ENCODE data around the gene ADCY1. TPM values are rescaled to one million over a fixed set of nuclear protein-coding genes. Genes with fewer than 3 reads are reported as not detected.

Gene ADCY1
- total and polyA plus RNA-seq, 2 donors (not counting 1 experiment from before 2014, with no cell fraction given): 0.23 to 2.5 TPM

DNA sequence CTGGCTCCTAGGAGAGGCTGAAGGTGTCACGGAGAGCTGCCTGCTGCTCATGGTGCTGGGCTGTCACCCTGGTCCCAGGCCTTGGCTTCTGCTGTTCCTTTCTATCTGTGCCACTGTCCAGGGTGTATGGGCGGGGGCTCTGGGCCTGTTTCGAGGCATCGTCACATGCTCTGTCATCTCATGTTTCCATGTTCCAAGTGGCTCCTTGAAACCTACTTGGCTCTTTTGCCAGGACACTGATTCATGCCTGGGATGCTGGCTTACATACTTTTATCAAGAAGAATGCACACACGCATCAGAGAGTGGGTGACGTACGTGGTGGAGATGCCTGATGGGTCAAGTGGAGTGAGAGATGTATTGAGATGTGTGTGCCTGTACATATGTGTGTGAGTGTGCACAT is 50.9 kb downstream of the ADCY1 start:
- Histone ChIP-seq H2AFZ (ENCODE audit: low read length) (no peak overlapping the region), H3K27ac (ENCODE audit: insufficient read depth, low read length) (no peak overlapping the region), H3K9ac (ENCODE audit: insufficient read depth, low read length) (no peak overlapping the region), H3K79me2 (ENCODE audit: control insufficient read depth, insufficient read depth, low read length) (no peaks in the 10 kb centered on the region), H4K20me1 (ENCODE audit: control insufficient read depth, extremely low read depth, insufficient read depth, low read length) (no peaks in the 10 kb centered on the region), H3K27me3 (ENCODE audit: control insufficient read depth, insufficient read depth, low read length) (no peaks in the 10 kb centered on the region), H3K4me1 (ENCODE audit: control insufficient read depth, extremely low read depth, insufficient read depth, low read length) (no peaks in the 10 kb centered on the region), H3K36me3 (ENCODE audit: control insufficient read depth, insufficient read depth, low read length) (no peaks in the 10 kb centered on the region), H3K4me2 (ENCODE audit: extremely low read depth, insufficient read depth, low read length) (no peak overlapping the region), H3K4me3 (replicated peaks in 1 of 4; ENCODE audit: control extremely low read depth in 1 of 4, insufficient read depth in 1 of 4, low read depth in 3 of 4, low read length in 4 of 4) (no peak overlapping the region), H3K9me3 (ENCODE audit: control insufficient read depth, insufficient read depth, low read depth, low read length) (no peaks in the 10 kb centered on the region)
- TF ChIP-seq EZH2 (IDR thresholded peaks at IDR 0.05; ENCODE audit: low read length, missing control alignments): no peak
- TF ChIP-seq, protein P1, sequence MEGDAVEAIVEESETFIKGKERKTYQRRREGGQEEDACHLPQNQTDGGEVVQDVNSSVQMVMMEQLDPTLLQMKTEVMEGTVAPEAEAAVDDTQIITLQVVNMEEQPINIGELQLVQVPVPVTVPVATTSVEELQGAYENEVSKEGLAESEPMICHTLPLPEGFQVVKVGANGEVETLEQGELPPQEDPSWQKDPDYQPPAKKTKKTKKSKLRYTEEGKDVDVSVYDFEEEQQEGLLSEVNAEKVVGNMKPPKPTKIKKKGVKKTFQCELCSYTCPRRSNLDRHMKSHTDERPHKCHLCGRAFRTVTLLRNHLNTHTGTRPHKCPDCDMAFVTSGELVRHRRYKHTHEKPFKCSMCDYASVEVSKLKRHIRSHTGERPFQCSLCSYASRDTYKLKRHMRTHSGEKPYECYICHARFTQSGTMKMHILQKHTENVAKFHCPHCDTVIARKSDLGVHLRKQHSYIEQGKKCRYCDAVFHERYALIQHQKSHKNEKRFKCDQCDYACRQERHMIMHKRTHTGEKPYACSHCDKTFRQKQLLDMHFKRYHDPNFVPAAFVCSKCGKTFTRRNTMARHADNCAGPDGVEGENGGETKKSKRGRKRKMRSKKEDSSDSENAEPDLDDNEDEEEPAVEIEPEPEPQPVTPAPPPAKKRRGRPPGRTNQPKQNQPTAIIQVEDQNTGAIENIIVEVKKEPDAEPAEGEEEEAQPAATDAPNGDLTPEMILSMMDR (conservative IDR thresholded peaks at IDR 0.05 in 1 of 2, IDR thresholded peaks at IDR 0.05 in 1 of 2; ENCODE audit: low read depth in 1 of 2, low read length in 2 of 2): no peak
- DNase-seq (ENCODE audit: low read depth in 2 of 2): peak in 1 of 2 donors; percentile 7

DNA sequence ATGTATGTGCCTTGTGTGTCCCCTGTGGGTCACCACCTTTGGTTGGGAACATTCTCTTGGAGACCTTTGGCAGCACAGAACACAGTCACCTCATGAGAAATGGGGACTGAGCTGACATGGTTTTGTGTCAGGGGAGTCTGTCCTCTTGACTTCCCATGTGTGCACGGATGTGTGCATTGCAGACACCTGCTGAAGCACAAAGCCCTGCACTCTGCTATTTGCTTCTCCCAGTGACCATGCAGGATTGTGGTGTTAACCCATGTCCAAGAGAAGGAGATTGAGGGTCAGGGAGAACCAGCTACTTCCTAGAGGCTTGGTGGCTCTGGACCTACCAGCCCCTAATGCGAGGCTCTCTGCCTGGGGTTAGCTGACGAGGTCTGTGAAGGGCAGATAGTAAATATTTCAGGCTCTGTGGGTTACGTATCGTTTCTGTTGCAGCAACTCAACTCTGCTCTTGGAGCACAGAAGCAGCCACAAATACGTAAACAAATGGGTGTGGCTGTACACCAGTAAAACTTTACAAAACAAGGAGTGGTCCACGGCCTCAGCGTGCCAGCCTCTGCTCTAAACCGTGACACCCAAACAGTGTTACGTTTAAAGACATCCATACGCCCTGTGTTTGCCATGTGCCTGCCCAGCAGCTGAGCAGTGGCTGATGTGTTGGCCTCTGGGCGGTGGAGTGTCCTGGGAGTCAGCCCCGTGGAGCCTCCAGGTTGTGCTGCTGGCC is 51.7 kb downstream of the ADCY1 start:
- no peak for TF ChIP-seq EZH2 (IDR thresholded peaks at IDR 0.05; ENCODE audit: low read length, missing control alignments)
- TF ChIP-seq, protein P1 (conservative IDR thresholded peaks at IDR 0.05 in 1 of 2, IDR thresholded peaks at IDR 0.05 in 1 of 2; ENCODE audit: low read depth in 1 of 2, low read length in 2 of 2): no peak
- Histone ChIP-seq H3K27me3 (ENCODE audit: control insufficient read depth, insufficient read depth, low read length) (no peaks in the 10 kb centered on the region), H3K4me1 (ENCODE audit: control insufficient read depth, extremely low read depth, insufficient read depth, low read length) (no peaks in the 10 kb centered on the region), H2AFZ (ENCODE audit: low read length) (no peak overlapping the region), H3K9me3 (ENCODE audit: control insufficient read depth, insufficient read depth, low read depth, low read length) (no peaks in the 10 kb centered on the region), H3K36me3 (ENCODE audit: control insufficient read depth, insufficient read depth, low read length) (no peaks in the 10 kb centered on the region), H3K4me2 (ENCODE audit: extremely low read depth, insufficient read depth, low read length) (no peak overlapping the region), H3K4me3 (replicated peaks in 1 of 4; ENCODE audit: control extremely low read depth in 1 of 4, insufficient read depth in 1 of 4, low read depth in 3 of 4, low read length in 4 of 4) (no peak overlapping the region), H3K79me2 (ENCODE audit: control insufficient read depth, insufficient read depth, low read length) (no peaks in the 10 kb centered on the region), H3K27ac (ENCODE audit: insufficient read depth, low read length) (no peak overlapping the region), H3K9ac (ENCODE audit: insufficient read depth, low read length) (no peak overlapping the region), H4K20me1 (ENCODE audit: control insufficient read depth, extremely low read depth, insufficient read depth, low read length) (no peaks in the 10 kb centered on the region)
- DNase-seq (ENCODE audit: low read depth in 2 of 2): no peak

- H3K9me3 ChIP-seq (ENCODE audit: control insufficient read depth, insufficient read depth, low read depth, low read length): no peaks in the 10 kb centered on the region
- no peak overlapping the region for H3K4me2 ChIP-seq (ENCODE audit: extremely low read depth, insufficient read depth, low read length)
- no peak overlapping the region for H3K4me3 ChIP-seq (replicated peaks in 1 of 4; ENCODE audit: control extremely low read depth in 1 of 4, insufficient read depth in 1 of 4, low read depth in 3 of 4, low read length in 4 of 4)
- no peaks in the 10 kb centered on the region for H3K4me1 ChIP-seq (ENCODE audit: control insufficient read depth, extremely low read depth, insufficient read depth, low read length)
- H3K27me3 ChIP-seq (ENCODE audit: control insufficient read depth, insufficient read depth, low read length): no peaks in the 10 kb centered on the region
- H3K79me2 ChIP-seq (ENCODE audit: control insufficient read depth, insufficient read depth, low read length): no peaks in the 10 kb centered on the region
- TF ChIP-seq, protein P1 (conservative IDR thresholded peaks at IDR 0.05 in 1 of 2, IDR thresholded peaks at IDR 0.05 in 1 of 2; ENCODE audit: low read depth in 1 of 2, low read length in 2 of 2): no peak
- no peak for TF ChIP-seq EZH2 (IDR thresholded peaks at IDR 0.05; ENCODE audit: low read length, missing control alignments)
- no peak for DNase-seq (ENCODE audit: low read depth in 2 of 2)
- no peak overlapping the region for H2AFZ ChIP-seq (ENCODE audit: low read length)
- no peaks in the 10 kb centered on the region for H3K36me3 ChIP-seq (ENCODE audit: control insufficient read depth, insufficient read depth, low read length)
- no peak overlapping the region for H3K9ac ChIP-seq (ENCODE audit: insufficient read depth, low read length)
- no peak overlapping the region for H3K27ac ChIP-seq (ENCODE audit: insufficient read depth, low read length)
- no peaks in the 10 kb centered on the region for H4K20me1 ChIP-seq (ENCODE audit: control insufficient read depth, extremely low read depth, insufficient read depth, low read length)
Measured at GRCh38 chr7:45626441-45627430, 52.6 kb downstream of the ADCY1 start.
